ENCODE results near the gene TADA3. TPM values are rescaled to one million over a fixed set of nuclear protein-coding genes. Genes with fewer than 3 reads are reported as not detected.

Gene TADA3
- total and polyA plus RNA-seq, 2 of the 4 experiments (the other 2 are of a cell fraction): 68.0 to 83.0 TPM

DNA sequence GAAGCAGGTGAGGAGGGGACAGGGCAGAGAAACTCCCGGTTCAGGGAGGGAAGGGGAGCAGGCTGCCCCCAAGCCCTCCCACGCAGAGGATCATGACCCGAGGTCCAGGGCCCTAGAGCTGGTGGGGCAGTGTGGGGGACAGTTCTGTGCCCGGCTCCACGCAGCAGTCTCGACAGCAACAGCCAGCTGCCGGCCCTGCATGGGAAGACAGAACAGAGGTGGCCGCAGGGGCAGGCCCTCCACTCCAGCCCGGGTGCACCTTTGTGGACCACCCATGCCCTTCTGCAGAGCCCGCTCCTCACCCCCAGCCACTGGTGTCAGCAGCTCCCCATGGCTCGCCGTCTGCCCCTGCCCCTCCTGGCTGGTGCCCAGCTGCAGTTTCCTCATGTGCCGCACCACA, 34.8 kb downstream of the TADA3 start:
- H3K4ac ChIP-seq (ENCODE audit: low read depth, low read length): no peak overlapping the region
- ATAC-seq (ENCODE audit: low read depth) (no peak), DNase-seq (no peak)
- H4K8ac ChIP-seq (ENCODE audit: low read depth in 2 of 2, low read length in 2 of 2): no peak overlapping the region
- no peak overlapping the region for H2BK20ac ChIP-seq (ENCODE audit: low read depth, low read length)
- H2BK15ac ChIP-seq (ENCODE audit: low read depth, low read length): no peak overlapping the region
- no peak overlapping the region for H2AK5ac ChIP-seq (ENCODE audit: low read depth, low read length)
- no peak overlapping the region for H3K4me3 ChIP-seq (ENCODE audit: insufficient read depth, low read depth, low read length)
- H2AFZ ChIP-seq (replicated peaks; ENCODE audit: low read length, poor library complexity): no peak overlapping the region
- ChIA-PET CTCF (no interaction called here), POLR2A (ENCODE audit: unreplicated experiment) (no interaction called here)
- TF ChIP-seq MAFK (IDR thresholded peaks at IDR 0.05; ENCODE audit: low read depth, low read length) (no peak), CHD1 (IDR thresholded peaks at IDR 0.05; ENCODE audit: low read depth, low read length) (no peak), POLR2A (IDR thresholded peaks at IDR 0.05; ENCODE audit: low read depth, low read length) (no peak), SMC3 (IDR thresholded peaks at IDR 0.05; ENCODE audit: low read depth, low read length) (no peak), MXI1 (IDR thresholded peaks at IDR 0.05; ENCODE audit: borderline replicate concordance, low read depth, low read length) (no peak), FOS (IDR thresholded peaks at IDR 0.05; ENCODE audit: low read depth, low read length) (no peak), NFE2L2 (IDR thresholded peaks at IDR 0.05; ENCODE audit: low read depth, low read length) (no peak)
- TF ChIP-seq, protein P1, sequence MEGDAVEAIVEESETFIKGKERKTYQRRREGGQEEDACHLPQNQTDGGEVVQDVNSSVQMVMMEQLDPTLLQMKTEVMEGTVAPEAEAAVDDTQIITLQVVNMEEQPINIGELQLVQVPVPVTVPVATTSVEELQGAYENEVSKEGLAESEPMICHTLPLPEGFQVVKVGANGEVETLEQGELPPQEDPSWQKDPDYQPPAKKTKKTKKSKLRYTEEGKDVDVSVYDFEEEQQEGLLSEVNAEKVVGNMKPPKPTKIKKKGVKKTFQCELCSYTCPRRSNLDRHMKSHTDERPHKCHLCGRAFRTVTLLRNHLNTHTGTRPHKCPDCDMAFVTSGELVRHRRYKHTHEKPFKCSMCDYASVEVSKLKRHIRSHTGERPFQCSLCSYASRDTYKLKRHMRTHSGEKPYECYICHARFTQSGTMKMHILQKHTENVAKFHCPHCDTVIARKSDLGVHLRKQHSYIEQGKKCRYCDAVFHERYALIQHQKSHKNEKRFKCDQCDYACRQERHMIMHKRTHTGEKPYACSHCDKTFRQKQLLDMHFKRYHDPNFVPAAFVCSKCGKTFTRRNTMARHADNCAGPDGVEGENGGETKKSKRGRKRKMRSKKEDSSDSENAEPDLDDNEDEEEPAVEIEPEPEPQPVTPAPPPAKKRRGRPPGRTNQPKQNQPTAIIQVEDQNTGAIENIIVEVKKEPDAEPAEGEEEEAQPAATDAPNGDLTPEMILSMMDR (conservative IDR thresholded peaks at IDR 0.05; ENCODE audit: low read depth, low read length): no peak
- TF ChIP-seq, protein P2, sequence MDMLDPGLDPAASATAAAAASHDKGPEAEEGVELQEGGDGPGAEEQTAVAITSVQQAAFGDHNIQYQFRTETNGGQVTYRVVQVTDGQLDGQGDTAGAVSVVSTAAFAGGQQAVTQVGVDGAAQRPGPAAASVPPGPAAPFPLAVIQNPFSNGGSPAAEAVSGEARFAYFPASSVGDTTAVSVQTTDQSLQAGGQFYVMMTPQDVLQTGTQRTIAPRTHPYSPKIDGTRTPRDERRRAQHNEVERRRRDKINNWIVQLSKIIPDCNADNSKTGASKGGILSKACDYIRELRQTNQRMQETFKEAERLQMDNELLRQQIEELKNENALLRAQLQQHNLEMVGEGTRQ (IDR thresholded peaks at IDR 0.05; ENCODE audit: low read depth, low read length): no peak
- no peaks in the 10 kb centered on the region for H3K27me3 ChIP-seq (ENCODE audit: control insufficient read depth, insufficient read depth, low read length)
- H2BK5ac ChIP-seq (ENCODE audit: low read depth, low read length, poor library complexity, severe bottlenecking): no peak overlapping the region
- no TSS peak for BruUV-seq (replicated peaks)
- H4K20me1 ChIP-seq (ENCODE audit: insufficient read depth, low read length): no peaks in the 10 kb centered on the region
- 98% methylated on average over 5 of the region's 13 CpGs; no CpG with 5 or more reads in 1 of the 2 experiments for WGBS, 2 experiments (ENCODE audit: extremely low coverage in 2 of 2, insufficient read length in 1 of 2)
- H3K79me1 ChIP-seq (ENCODE audit: low read depth in 1 of 2, low read length in 2 of 2): peaks cover 0 to 4% of the 10 kb centered on the region in 2 experiments; a peak in 1 of 4 replicates
- peaks cover 3% of the 10 kb centered on the region; the same call in 1 of the 2 replicates for H3K9me1 ChIP-seq (ENCODE audit: insufficient read depth, low read length)
- H3K14ac ChIP-seq (replicated peaks; ENCODE audit: low read depth, low read length): no peak overlapping the region
- no peak overlapping the region for H3K23ac ChIP-seq (ENCODE audit: low read depth, low read length)
- in situ Hi-C loops (cut with MboI; ENCODE audit: low sequenced_read_pairs) (no loop called here), intact Hi-C loops (cut with micrococcal nuclease) (no loop called here), dilution Hi-C loops (cut with HindIII; ENCODE audit: low sequenced_read_pairs, unreplicated experiment) (no loop called here)
- no peak overlapping the region for H3K9ac ChIP-seq (ENCODE audit: low read depth, low read length)
- no peak overlapping the region for H3K18ac ChIP-seq (ENCODE audit: low read depth, low read length)
- peaks cover 46% of the 10 kb centered on the region for H3K36me3 ChIP-seq (ENCODE audit: control insufficient read depth, insufficient read depth, low read length)
- no peak overlapping the region for H3K4me2 ChIP-seq (ENCODE audit: low read depth, low read length)
- no peak overlapping the region for H4K91ac ChIP-seq (ENCODE audit: insufficient read depth, low read depth, low read length)
- H3K4me1 ChIP-seq (ENCODE audit: control insufficient read depth, insufficient read depth, low read length): no peaks in the 10 kb centered on the region
- no peak overlapping the region for H3K27ac ChIP-seq (ENCODE audit: insufficient read depth, low read length)
- H2BK120ac ChIP-seq (ENCODE audit: low read depth, low read length): no peak overlapping the region
- no peak overlapping the region for H2AK9ac ChIP-seq (replicated peaks; ENCODE audit: low read depth, low read length, poor library complexity)
- H3K9me3 ChIP-seq (ENCODE audit: control insufficient read depth, insufficient read depth, low read length): no peaks in the 10 kb centered on the region
- H3K56ac ChIP-seq (ENCODE audit: extremely low read depth, insufficient read depth, low read length): no peak overlapping the region
- no peak overlapping the region for H4K5ac ChIP-seq (ENCODE audit: low read depth, low read length)

Measured in IMR-90 (cell line).